HG03064 (cell line): ENCODE data around the gene FLT4.

ENCODE experiments used
- ATAC-seq: cut with Tn5 transposase; IDR thresholded peaks from one replicate; pipeline ENCODE4 v1.9.1; 2021; ENCODE audit warnings: low read depth; ENCODE audit not compliant: unreplicated experiment

FLT4 gene

DNA sequence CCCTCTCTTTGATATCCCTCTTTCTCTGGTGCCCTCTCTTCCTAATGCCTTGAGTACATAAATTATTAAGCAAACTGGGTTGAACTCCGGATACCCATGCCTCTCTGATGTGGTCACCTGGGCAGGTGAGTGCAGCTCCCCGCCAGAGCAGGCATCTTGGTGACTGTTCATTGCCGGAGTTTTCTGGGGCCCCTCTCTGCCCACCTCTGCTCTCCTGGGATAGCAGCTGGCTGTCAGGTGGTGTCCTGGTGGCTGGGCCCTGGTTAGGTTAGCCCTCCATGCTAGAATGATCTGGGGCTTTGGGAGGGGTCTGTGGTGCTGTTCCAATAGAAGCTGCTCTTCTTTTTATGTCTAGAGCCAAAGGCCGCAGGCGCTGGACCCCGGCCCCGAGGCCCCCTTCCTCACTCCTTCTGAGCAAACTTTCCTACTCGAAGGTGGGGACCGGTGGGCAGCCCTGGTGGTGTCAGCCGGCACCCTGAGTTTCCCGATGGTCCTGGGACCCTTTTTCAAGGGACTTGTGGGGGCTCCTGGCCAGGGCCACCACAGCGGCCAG lies 53.2 kb downstream of the FLT4 start:
- ATAC-seq, result no peak

DNA sequence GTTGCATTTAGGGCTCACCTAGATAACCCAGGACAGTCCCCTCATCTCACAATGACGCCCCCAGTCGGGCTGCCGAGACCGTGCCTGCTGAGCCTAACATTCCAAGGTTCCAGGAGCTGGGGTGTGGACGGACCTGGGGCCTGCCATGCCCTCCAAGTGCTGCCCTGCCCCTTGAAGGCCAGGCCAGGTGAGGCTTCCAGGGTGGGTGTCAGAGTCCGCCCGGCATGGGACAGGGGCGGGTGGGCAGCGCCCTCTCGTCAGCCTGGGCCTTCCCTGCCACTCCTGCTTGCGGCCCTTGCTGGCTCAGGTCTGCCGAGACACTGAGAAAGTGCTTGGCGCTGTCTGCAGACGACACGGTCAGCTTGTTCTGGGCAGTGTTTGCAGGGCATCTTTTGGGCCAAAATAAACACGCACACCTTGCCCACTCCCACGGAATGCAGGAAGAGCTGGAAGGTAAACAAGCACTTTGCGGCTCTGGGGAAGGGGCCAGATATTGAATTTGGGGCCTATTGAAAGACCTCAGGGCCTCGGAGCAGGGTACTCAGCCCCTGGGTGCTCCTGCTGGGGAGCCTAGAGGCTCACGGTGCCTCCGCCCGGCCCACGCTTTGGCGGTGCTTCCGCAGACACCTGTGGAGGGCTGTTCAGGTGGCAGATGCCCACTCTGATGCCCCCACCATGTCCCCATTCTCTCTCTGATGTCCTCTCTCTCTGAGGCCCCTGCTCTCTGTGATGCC lies 53.9 kb downstream of the FLT4 start:
- ATAC-seq, result no peak

DNA sequence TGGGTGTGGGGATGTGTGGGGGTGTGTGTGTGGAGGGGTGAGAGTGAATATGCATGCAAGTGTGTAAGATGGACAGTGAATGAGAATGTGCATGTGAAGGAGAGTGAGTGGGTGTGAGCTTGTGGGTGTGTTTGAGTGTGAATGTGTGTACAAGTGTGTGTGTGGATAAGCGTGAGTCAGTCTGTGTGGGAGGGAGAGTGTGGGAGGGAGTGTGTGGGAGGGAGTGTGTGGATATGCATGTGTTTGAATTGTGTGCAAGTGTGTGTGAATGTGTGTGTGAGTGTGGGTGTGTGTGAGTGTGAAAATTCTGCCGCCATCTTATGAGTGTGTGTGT lies 54.4 kb downstream of the FLT4 start:
- no peak for ATAC-seq

DNA sequence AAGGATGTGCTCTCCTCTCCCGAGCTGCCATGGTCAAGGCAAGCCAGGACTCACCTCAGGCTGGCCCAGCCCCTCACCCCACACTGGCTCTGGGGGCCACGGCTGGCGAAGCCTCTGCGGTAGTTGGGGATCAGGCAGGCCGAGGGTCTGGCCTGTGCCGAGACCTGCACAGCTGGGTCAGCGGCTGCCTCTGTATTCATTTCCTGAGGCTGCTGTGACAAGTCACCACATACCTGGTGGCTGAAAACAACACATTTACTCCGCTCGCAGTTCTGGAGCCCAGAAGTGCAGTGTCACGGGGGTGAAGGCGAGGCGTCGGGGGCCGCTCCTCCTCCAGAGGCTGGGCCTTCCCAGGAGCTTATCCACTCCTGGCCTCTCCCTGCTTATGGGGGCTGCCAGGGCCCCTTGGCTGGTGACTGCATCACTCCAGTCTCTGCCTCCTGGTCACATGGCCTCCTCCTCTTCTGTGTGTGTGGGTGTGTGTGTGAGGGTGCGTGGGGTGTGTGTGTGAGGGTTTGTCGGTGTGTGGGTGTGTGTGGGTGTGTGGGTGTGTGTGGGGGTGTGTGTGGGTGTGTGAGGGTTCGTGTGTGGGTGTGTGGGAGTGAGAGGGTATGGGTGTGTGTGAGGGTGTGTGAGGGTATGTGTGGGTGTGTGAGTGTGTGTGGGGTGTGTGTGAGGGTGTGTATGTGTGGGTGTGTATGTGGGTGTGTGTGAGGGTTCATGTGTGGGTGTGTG lies 54.9 kb downstream of the FLT4 start:
- ATAC-seq, result no peak

DNA sequence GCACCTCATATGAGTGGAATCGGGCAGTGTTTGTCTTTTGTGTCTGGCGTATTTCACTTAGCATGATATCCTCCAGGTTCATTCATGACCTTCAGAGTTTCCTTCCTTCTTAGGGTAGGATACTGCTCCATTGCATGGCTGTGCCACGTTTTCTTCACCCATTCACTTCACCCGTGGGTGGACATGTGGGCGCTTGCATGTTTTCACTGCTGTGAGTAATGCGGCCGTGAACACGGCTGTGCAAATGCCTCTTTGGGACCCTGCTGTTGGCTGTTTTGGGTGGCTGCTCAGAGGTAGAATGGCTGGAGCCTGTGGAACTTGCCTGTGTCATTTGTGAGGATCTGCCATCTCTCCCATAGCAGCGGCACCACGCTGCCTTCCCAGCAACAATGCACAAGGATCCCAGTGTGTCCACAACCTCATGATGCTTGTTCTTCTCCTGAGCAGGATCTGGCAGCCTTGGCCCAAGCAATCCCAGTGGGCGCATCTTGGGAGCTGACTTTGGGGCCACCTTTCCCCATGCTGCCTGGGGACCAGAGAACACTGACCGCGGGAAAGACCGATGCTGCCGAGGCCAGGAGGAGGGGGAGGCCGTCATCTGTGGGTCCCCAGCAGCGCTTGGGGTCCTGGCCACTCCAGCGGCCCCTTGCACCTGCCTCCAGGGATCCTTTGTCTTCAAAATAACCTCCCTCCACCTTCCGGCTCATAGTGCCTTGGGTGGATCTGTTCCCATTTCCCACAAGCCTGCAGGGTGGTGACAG lies 55.8 kb downstream of the FLT4 start:
- ATAC-seq, result no peak

DNA sequence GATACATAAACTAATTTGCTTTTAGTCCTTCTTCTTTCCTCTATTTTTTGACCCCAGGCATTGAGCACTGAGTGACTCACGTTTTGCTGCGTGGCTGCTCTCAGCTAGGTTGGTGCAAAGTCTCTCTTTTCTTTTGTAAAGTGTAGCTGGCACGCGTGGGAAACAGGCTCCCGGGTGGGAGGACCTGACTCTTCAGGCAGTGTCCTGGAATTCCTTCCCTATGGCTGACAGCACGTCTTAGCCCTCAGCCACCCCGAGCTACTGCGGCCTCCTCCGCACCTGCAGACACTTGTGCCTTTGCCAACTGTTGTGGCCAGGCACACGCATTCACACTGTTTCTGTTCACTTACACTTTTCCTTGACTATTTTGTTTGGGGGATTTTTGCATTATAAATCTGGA lies 57.2 kb downstream of the FLT4 start:
- no peak for ATAC-seq

DNA sequence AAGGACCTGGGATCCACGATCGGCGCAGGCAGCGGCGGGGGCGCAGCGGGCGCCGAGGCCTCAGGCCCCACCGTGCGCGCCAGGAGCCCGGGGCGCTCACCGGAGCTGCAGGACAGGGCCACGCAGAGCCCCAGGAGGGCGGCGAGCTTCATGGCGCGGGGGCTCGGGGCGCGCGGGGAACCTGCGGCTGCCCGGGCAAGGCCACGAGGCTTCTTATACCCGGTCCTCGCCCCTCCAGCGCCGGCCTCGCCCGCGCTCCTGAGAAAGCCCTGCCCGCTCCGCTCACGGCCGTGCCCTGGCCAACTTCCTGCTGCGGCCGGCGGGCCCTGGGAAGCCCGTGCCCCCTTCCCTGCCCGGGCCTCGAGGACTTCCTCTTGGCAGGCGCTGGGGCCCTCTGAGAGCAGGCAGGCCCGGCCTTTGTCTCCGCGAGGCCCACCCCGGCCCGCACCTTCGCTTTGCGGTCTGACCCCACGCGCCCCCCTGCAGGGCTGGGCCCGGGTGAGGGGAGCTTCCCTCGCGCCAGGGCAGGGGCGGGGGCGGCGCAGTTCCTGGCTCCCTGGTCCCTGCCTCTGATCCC lies 58.0 kb downstream of the FLT4 start, which contains the start of gene SCGB3A1:
Gene SCGB3A1, minus strand, starts transcription at position 189 of the 577 bp plus-strand sequence. Its CDS starts 37 bp downstream, at position 152.
- ATAC-seq, result no peak

DNA sequence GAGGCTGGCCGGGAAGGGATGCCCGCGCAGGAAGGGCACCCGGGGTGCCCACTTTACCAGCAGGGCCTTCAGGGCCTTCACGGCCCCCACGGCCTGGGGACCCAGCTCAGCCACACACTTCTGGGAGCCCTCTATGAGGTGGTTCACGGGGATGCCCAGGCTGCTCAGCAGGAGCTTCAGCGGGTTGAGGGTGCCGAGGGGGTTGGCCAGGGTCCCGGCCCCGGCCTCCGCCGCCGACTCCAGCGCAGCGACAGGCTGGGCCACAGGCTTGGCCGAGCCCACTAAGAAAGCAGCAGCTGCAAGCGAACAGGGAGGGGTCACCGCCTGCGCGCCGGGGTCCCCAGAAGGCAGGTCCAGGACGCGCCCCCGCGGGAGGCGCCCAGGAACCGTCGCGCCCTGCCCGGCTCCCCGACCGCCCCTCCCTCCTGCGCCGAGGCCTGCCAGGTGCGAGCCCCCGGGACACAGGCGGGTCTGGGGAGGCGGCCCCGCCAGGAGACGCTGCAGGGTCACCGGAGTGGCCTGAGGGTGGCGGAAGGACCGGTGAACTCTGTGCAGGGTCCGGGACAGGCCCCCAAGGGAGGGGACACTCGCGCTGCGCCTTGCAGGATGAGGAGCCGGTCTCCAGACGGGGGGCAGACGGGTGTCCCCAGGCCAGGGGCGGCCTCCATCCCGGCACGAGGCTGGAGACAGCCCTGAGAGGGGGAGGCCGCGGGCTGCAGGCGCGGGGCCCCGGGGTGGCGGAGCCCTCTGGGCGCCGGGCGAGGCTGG lies 58.7 kb downstream of the FLT4 start:
- no peak for ATAC-seq

DNA sequence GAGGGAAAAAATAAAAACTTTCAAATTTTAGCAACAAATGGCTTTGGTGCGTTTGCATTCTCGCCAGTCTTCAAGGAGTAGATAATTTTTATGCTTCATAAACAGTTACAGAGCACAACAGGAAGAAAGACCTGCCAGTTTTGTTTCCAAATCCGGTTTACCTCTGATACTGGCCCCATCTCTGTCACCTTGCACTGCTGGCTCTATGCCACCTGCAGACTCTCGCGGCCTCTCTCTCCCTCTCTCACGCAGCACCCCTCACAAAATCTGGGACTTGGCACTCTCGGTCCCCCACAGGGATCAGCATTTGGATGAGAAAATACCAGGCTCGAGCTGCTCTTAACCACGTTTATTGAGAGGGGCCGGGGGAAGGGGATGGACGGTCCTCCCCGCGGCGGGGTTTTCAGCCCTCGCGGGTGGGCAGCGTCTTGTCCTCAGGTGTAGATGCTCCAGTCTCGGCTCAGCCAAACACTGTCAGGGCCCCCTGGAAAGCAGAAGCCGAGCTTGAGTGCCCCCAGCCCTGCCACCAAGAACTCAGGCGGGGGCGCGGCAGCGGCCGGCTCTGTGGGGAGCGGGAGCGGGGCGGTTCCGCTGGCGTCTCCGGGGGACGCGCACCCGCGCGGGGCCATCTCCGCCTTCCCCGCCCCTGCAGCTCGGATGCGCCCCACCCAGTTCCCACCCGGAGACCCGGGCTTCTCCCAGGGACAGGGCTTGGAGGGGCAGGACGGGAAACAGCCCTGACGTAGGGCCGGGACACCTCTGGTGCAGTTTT lies 59.4 kb downstream of the FLT4 start:
- no peak for ATAC-seq

DNA sequence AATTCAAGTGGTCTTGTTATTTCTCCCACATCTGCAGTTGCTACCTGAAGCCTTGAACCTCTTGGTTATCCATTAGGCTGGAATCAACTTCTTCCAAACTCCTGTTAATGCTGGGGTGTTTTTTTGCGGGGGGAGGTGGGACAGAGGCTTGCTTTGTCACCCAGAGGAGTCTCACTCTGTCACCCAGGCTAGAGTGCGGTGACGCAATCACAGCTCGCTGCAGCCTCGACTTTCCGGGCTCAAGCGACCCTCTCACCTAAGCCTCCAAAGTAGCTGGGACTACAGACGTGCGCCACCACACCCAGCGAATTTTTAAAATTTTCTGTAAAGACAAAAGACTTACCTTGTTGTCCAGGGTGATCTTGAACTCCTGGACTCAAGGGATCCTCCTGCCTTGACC lies 62.5 kb downstream of the FLT4 start:
- ATAC-seq, result no peak

DNA sequence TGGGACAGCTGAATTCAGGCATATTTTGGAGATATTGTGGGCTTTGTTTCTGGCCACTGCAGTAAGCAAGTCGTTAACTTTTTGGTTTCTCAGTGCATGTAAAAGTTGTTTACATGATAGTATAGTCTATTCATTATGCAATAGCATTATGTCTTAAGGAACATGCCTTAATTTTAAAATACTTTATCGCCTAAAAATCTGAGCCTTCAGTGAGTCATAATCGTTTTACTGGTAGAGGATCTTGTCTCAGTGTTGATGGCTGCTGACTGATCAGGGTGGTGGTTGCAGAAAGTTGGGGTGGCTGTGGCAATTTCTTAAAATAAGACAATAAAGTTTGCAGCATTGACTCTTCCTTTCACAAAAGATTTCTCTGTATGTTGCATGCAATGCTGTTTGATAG lies 63.2 kb downstream of the FLT4 start:
- no peak for ATAC-seq

DNA sequence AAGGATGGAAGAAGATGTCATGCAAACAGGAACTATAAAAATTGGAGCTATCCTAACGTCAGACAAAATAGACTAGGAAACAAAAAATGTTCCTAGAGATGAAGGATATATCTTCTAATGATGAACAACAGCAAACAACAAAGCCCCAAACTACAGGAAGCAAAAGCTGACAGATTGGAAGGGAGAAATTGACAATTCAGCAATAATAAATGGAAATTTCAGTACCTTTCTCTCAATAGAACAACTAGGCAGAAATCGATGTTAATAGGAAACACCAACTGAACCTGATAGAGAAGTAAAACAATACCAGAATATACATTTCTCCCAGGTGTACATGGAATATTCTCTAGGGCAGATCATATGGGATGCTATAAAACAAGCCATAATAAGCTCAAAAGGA lies 65.7 kb downstream of the FLT4 start:
- no peak for ATAC-seq

DNA sequence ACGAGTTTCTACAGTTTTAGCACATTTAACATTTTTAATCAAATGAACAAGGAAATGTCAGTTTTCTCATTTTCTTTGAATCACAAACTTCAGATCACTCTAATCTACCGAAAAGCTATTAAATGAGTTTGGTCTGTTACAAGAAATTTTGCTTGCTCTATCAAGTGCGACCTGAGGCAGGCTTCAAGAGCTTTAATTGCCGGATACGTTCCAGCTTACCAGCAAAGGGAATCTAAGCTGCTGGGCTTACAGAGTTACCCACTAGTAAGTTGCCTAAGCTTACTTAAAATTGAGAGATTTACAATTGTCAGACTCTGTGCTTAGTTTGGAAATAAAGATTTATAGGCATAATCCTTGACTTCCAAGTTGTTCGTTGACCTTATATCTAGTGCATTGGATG lies 68.7 kb downstream of the FLT4 start:
- ATAC-seq, result no peak

DNA sequence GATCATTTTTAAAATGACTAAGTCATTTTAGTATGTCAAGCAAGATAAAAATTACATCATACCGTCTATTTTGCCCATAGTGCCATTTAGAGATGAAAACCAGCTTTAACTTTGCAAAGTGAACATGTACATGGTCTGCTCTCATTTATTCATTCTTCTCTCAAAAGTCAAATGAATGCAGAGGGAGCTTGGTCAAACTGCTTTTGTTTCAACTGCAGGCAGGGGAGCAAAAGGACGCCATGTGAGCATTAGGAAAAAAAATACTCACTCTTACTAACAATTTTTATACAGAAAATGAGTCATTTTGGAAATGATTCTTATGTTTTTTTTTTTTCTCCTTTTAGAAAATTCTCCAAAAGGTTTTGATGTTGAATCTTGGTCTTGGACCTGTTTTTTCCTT lies 73.8 kb downstream of the FLT4 start:
- ATAC-seq, result no peak

DNA sequence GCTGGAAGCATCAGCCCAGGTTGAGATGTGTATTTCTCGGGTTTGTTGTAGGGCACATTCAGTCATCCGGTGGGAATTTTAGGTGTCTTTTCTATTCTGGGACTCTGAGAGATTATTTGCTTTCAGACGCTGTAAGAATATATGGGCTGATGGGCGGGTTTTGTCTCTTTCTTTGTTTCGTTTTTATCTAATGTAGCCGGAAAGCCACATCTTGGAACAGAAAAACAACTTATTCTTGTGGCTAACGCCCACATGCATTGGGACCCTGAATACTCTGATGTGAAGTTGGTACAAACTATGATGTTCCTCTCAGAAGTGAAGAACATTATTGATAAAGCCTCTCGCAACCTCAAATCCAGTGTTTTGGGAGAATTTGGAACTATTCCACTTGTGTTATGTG lies 80.5 kb downstream of the FLT4 start:
- no peak for ATAC-seq

DNA sequence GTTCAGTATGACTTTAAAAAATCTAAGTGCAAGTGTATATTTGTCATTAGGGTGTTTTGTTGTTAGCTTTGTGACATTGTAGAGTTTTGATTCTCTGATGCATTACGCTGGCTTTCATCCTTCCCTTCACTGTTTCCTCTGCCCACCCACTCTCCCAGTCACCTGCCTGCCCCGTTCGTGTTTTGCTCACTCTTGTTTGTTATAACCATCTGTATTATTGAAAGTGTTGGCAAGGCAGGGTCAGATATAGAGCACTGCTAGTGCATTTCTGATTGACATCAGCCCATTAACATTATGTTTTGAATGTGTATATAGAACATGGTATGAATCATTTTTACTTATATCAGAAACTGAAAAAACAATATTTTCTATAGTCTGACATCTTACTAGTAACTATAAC lies 85.4 kb downstream of the FLT4 start:
- ATAC-seq, result no peak

DNA sequence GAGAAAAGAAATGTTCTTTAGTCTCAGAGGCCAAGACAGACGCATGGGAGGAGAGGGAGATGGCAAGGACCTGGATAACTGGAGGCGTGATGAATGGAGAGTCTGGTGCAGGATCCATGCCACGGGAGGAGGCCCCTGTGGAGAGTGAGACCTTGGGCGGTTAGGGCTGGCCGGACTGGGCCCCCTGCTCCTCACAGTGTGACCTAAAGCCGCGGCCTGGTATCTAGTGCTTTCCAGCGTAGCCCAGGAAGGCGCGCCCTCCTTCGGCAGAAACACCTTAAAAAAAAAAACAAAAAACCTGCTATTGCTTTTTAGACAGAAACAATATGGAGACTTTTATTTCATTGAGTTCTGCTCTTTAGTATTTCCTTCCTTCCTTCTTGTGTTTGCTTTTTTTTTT lies 91.2 kb downstream of the FLT4 start:
- no peak for ATAC-seq

DNA sequence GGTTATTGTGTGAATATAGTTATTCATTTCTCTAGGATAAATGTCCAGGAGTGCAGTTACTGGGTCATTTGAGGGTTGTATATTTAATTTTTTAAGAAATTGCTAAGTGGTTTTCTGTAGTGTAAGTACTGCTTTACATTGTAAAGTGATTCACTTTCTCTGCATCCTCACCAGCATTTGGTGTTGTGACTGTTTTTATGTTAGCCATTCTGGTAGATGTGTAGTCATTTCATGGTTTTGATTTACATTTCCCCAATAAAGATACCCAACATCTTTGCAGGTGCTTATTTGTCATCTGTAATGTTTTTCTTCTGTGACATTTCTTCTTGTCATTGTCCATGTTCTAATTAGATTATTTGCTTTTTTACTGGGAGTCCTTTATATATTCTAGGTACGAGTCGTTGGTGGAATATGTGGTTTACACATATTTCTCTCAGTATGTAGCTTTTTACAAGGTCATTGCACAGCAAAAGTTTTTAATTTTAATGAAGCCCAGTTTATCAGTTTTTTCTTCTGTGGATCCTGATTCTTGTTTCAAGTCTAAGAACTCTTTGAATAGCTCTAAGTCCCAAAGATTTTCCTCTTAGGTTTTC lies 92.1 kb downstream of the FLT4 start:
- ATAC-seq, result no peak
